Activated CD4-positive, alpha-beta T cell treated with anti-CD3 and anti-CD28 coated beads for 36 hours (primary cell): ENCODE results near the gene OLA1. TPM values are rescaled to one million over a fixed set of nuclear protein-coding genes. Genes with fewer than 3 reads are reported as not detected.

ENCODE experiments used
- ATAC-seq: fragments of 200-7000 bp; cut with Tn5 transposase; one replicate; pipeline ENCODE4 v1.10.0; 2021; ENCODE audit warnings: mild to moderate bottlenecking, moderate library complexity
- CTCF ChIA-PET: fragments of 350-600 bp; sonication (Branson Sonifier 250); formaldehyde crosslinking; loops from one replicate; lab custom pipeline; 2021; ENCODE audit warnings: antibody characterized with exemption; lab: Charles Lee
- POLR2A ChIA-PET: fragments of 350-600 bp; sonication (Branson Sonifier 250); formaldehyde crosslinking; loops from one replicate; lab custom pipeline; 2021; ENCODE audit warnings: antibody characterized with exemption, inconsistent platforms; lab: Charles Lee
- DNase-seq: peaks from one replicate; pipeline ENCODE4 v3.0.0-alpha.2; 2020
- H3K27ac Mint-ChIP-seq: one replicate; pipeline ENCODE4 v1.8.0; 2021; ENCODE audit warnings: mixed read lengths
- H3K27me3 Mint-ChIP-seq: one replicate; pipeline ENCODE4 v1.8.0; 2021; ENCODE audit warnings: mixed read lengths
- H3K36me3 Mint-ChIP-seq: one replicate; pipeline ENCODE4 v1.8.0; 2021; ENCODE audit warnings: low read depth, mixed read lengths
- H3K4me1 Mint-ChIP-seq: one replicate; pipeline ENCODE4 v1.8.0; 2021; ENCODE audit warnings: mixed read lengths
- H3K4me3 Mint-ChIP-seq: one replicate; pipeline ENCODE4 v1.8.0; 2021; ENCODE audit warnings: mild to moderate bottlenecking, moderate library complexity, mixed read lengths
- H3K9me3 Mint-ChIP-seq: one replicate; pipeline ENCODE4 v1.8.0; 2021; ENCODE audit warnings: low read depth, mixed read lengths
- intact Hi-C, 2 experiments: fragments of 100-400 bp; cut with DNase I in 1 of 2; cut with micrococcal nuclease in 1 of 2; formaldehyde crosslinking; loops; one replicate each; pipeline versions ENCODE4 v1.14.2 to v1.15.1; 2022 to 2024; cut with DNase I, micrococcal nuclease
- total RNA-seq, 2 experiments: library from RNA; stranded (reverse); gene quantifications; one replicate each; pipeline ENCODE4 v1.2.3, GENCODE V29; 2021

OLA1 gene
- total RNA-seq, 2 experiments from 2014 or later: 136 to 157 TPM

GRCh38 chr2:174180726-174181236, 67.6 kb downstream of the OLA1 start:
- CTCF ChIA-PET: no interaction called here
- H3K27ac Mint-ChIP-seq: no peak overlapping the region
- no peaks in the 10 kb centered on the region for H3K4me1 Mint-ChIP-seq
- peaks cover 20% of the 10 kb centered on the region for H3K36me3 Mint-ChIP-seq
- H3K4me3 Mint-ChIP-seq: no peak overlapping the region
- no peaks in the 10 kb centered on the region for H3K27me3 Mint-ChIP-seq
- H3K9me3 Mint-ChIP-seq: peaks cover under 1% of the 10 kb centered on the region
- ATAC-seq: no peak
- intact Hi-C loops: no loop called here
- no peak for DNase-seq
- POLR2A ChIA-PET: interaction anchor here (0.6 kb wide), 1 partner anchor 39 kb away, joined by 5 read pairs; no protein-coding TSS in a partner anchor

GRCh38 chr2:174180165-174180724, 68.1 kb downstream of the OLA1 start:
- H3K27ac Mint-ChIP-seq: no peak overlapping the region
- H3K4me3 Mint-ChIP-seq: no peak overlapping the region
- peaks cover 23% of the 10 kb centered on the region for H3K36me3 Mint-ChIP-seq
- no peak for ATAC-seq
- H3K27me3 Mint-ChIP-seq: no peaks in the 10 kb centered on the region
- no peak for DNase-seq
- ChIA-PET POLR2A (no interaction called here), CTCF (interaction anchor here (0.8 to 1.0 kb wide), 3 partner anchors 10 to 28 kb away, joined by 3 to 4 read pairs (median 3); no protein-coding TSS in a partner anchor)
- no peaks in the 10 kb centered on the region for H3K4me1 Mint-ChIP-seq
- peaks cover 2% of the 10 kb centered on the region for H3K9me3 Mint-ChIP-seq
- intact Hi-C loops: no loop called here

GRCh38 chr2:174177316-174177890, 70.9 kb downstream of the OLA1 start:
- peaks cover 2% of the 10 kb centered on the region for H3K4me1 Mint-ChIP-seq
- no peak overlapping the region for H3K4me3 Mint-ChIP-seq
- intact Hi-C loops: no loop called here
- ATAC-seq: no peak
- peaks cover 18% of the 10 kb centered on the region for H3K9me3 Mint-ChIP-seq
- no peak overlapping the region for H3K27ac Mint-ChIP-seq
- POLR2A ChIA-PET: no interaction called here
- no peak for DNase-seq
- CTCF ChIA-PET: interaction anchor here (0.9 to 1.3 kb wide), 2 partner anchors 19 to 28 kb away, joined by 3 read pairs; no protein-coding TSS in a partner anchor
- H3K36me3 Mint-ChIP-seq: peaks cover 36% of the 10 kb centered on the region
- no peaks in the 10 kb centered on the region for H3K27me3 Mint-ChIP-seq

- ATAC-seq (no peak), DNase-seq (no peak)
- peaks cover 2% of the 10 kb centered on the region for H3K4me1 Mint-ChIP-seq
- no peaks in the 10 kb centered on the region for H3K27me3 Mint-ChIP-seq
- ChIA-PET CTCF (interaction anchor here (0.9 to 1.3 kb wide), 2 partner anchors 18 to 29 kb away, joined by 3 read pairs; no protein-coding TSS in a partner anchor), POLR2A (no interaction called here)
- intact Hi-C loops: no loop called here
- H3K27ac Mint-ChIP-seq: no peak overlapping the region
- peaks cover 41% of the 10 kb centered on the region for H3K36me3 Mint-ChIP-seq
- peaks cover 23% of the 10 kb centered on the region for H3K9me3 Mint-ChIP-seq
- no peak overlapping the region for H3K4me3 Mint-ChIP-seq
These were observed 71.4 kb downstream of the OLA1 start for GRCh38 chr2:174176898-174177297.

DNA sequence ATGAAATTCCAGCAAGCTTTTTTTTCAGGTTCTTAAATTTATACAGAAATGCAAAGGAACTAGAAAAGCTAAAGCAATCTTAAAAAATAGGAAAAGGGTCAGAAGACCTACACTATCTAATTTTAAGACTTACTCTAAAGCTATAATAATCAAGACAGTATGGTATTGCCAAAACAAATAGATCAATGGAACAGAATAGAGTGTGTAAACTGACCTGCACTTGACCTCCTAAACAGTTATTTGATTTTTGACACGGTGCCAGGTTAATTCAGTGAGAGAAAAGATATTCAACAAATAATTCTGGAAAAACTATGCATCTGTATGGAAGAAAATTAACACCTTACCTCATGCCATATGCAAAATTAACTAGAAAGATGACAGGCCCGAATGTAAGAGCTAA, 73.6 kb downstream of the OLA1 start:
- H3K4me1 Mint-ChIP-seq: peaks cover 2% of the 10 kb centered on the region
- no peak overlapping the region for H3K4me3 Mint-ChIP-seq
- H3K27me3 Mint-ChIP-seq: no peaks in the 10 kb centered on the region
- ChIA-PET CTCF (no interaction called here), POLR2A (no interaction called here)
- no peak overlapping the region for H3K27ac Mint-ChIP-seq
- DNase-seq: no peak
- intact Hi-C loops: no loop called here
- peaks cover 49% of the 10 kb centered on the region for H3K36me3 Mint-ChIP-seq
- no peak for ATAC-seq
- peaks cover 34% of the 10 kb centered on the region for H3K9me3 Mint-ChIP-seq

- peaks cover 43% of the 10 kb centered on the region for H3K9me3 Mint-ChIP-seq
- H3K4me1 Mint-ChIP-seq: peaks cover 2% of the 10 kb centered on the region
- H3K4me3 Mint-ChIP-seq: no peak overlapping the region
- DNase-seq (no peak), ATAC-seq (no peak)
- ChIA-PET POLR2A (no interaction called here), CTCF (interaction anchor here (0.8 kb wide), 1 partner anchor 1670 kb away, joined by 3 read pairs; no protein-coding TSS in a partner anchor)
- no peak overlapping the region for H3K27ac Mint-ChIP-seq
- H3K27me3 Mint-ChIP-seq: no peaks in the 10 kb centered on the region
- H3K36me3 Mint-ChIP-seq: peaks cover 65% of the 10 kb centered on the region
- intact Hi-C loops: no loop called here
These were observed 75.5 kb downstream of the OLA1 start for GRCh38 chr2:174172802-174173355.

- no peaks in the 10 kb centered on the region for H3K27me3 Mint-ChIP-seq
- H3K9me3 Mint-ChIP-seq: peaks cover 46% of the 10 kb centered on the region
- no peak overlapping the region for H3K27ac Mint-ChIP-seq
- no peak for ATAC-seq
- intact Hi-C loops: no loop called here
- H3K36me3 Mint-ChIP-seq: peaks cover 67% of the 10 kb centered on the region
- DNase-seq: no peak
- POLR2A ChIA-PET: no interaction called here
- CTCF ChIA-PET: interaction anchor here (0.6 to 0.7 kb wide), 2 partner anchors 77 to 1300 kb away, joined by 3 read pairs; partner anchors contain the start of gene OLA1
- peaks cover 2% of the 10 kb centered on the region for H3K4me1 Mint-ChIP-seq
- H3K4me3 Mint-ChIP-seq: no peak overlapping the region
These were observed 76.5 kb downstream of the OLA1 start for GRCh38 chr2:174171686-174172445.

DNA sequence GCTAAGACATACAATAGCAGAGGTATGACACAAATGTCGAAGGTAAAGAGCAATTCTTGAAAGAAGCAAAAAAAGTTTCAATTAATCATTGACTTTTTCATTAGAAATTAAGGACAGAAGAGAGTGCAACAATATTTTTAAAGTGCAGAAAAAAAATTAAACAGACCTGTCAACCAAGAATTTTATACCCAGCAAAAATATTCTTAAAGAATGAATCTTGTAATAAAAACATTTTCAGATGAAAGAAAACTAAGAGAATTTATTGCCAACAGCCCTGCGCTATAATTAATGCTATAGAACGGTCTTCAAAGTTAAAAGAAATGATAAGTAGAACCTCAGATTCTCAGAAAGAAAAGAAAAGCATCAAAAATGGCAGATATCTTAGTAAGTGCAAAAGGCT, 79.0 kb downstream of the OLA1 start:
- CTCF ChIA-PET: no interaction called here
- H3K4me1 Mint-ChIP-seq: peaks cover 2% of the 10 kb centered on the region
- intact Hi-C loops: no loop called here
- DNase-seq: no peak
- no peak overlapping the region for H3K4me3 Mint-ChIP-seq
- no peak overlapping the region for H3K27ac Mint-ChIP-seq
- H3K36me3 Mint-ChIP-seq: peaks cover 63% of the 10 kb centered on the region
- H3K9me3 Mint-ChIP-seq: peaks cover 44% of the 10 kb centered on the region
- H3K27me3 Mint-ChIP-seq: no peaks in the 10 kb centered on the region
- no peak for ATAC-seq
- POLR2A ChIA-PET: no interaction called here

GRCh38 chr2:174166261-174166660, 82.1 kb downstream of the OLA1 start:
- DNase-seq (no peak), ATAC-seq (no peak)
- Mint-ChIP-seq H3K9me3 (peaks cover 25% of the 10 kb centered on the region), H3K27ac (no peak overlapping the region), H3K4me1 (no peaks in the 10 kb centered on the region), H3K27me3 (no peaks in the 10 kb centered on the region), H3K36me3 (peaks cover 48% of the 10 kb centered on the region), H3K4me3 (no peak overlapping the region)
- ChIA-PET CTCF (no interaction called here), POLR2A (no interaction called here)
- intact Hi-C loops: no loop called here

DNA sequence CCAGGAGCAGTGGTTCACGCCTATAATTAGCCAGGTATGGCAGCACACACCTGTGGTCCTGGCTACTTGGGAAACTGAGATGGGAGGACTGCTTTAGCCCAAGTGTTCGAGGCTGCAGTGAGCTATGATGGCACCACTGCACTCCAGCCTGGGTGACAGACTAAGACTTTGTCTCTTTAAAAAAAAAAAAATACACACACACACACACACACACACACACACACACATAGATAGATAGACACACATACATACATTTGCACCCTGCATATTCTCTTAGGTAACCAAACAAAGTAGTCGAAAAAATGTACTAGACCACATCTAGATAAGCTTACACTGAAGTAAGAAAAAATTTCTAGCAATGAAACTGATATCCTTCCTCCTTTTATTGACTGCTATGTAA, 86.8 kb downstream of the OLA1 start:
- H3K9me3 Mint-ChIP-seq: peaks cover 4% of the 10 kb centered on the region
- H3K27me3 Mint-ChIP-seq: no peaks in the 10 kb centered on the region
- peaks cover 17% of the 10 kb centered on the region for H3K36me3 Mint-ChIP-seq
- ATAC-seq (no peak), DNase-seq (no peak)
- peaks cover 6% of the 10 kb centered on the region for H3K4me1 Mint-ChIP-seq
- no peak overlapping the region for H3K4me3 Mint-ChIP-seq
- intact Hi-C loops: no loop called here
- no peak overlapping the region for H3K27ac Mint-ChIP-seq
- ChIA-PET CTCF (no interaction called here), POLR2A (no interaction called here)

- intact Hi-C loops: loop anchor here (1.0 to 5.0 kb wide), 2 partner anchors 183 to 184 kb away; no protein-coding TSS in a partner anchor
- no peaks in the 10 kb centered on the region for H3K9me3 Mint-ChIP-seq
- peak; percentile 63 for ATAC-seq
- ChIA-PET POLR2A (no interaction called here), CTCF (interaction anchor here (0.9 to 1.2 kb wide), 2 partner anchors 15 to 19 kb away, joined by 3 read pairs; no protein-coding TSS in a partner anchor)
- peaks cover 13% of the 10 kb centered on the region for H3K36me3 Mint-ChIP-seq
- H3K4me3 Mint-ChIP-seq: no peak overlapping the region
- H3K27me3 Mint-ChIP-seq: no peaks in the 10 kb centered on the region
- H3K27ac Mint-ChIP-seq: no peak overlapping the region
- peak; percentile 43 for DNase-seq
- peaks cover 10% of the 10 kb centered on the region for H3K4me1 Mint-ChIP-seq
These were observed 90.3 kb downstream of the OLA1 start for GRCh38 chr2:174158003-174158402.
